GM12878 (cell line): ENCODE measurements around the gene HMCN1. TPM values are rescaled to one million over a fixed set of nuclear protein-coding genes. Genes with fewer than 3 reads are reported as not detected.

ENCODE experiments used
- ATAC-seq: fragments of 200-7000 bp; cut with Tn5 transposase; 3 replicates; pipeline ENCODE4 v1.9.1; 2020; ENCODE audit warnings: mild to moderate bottlenecking, moderate library complexity
- BruUV-seq: library from RNA; stranded (reverse); fragments of 400-500 nt; replicated peaks from 2 replicates; lab custom pipeline; 2021; lab: Mats Ljungman, UMichigan
- CTCF ChIA-PET: fragments of 300-600 bp; sonication (Branson Sonifier 250); formaldehyde crosslinking; extraction: SDS; loops from one replicate; lab custom pipeline; 2021; ENCODE audit warnings: inconsistent platforms; lab: Yijun Ruan, JAX
- POLR2A ChIA-PET: fragments of 350-600 bp; formaldehyde crosslinking; extraction: SDS; loops from one replicate; lab custom pipeline; 2021; ENCODE audit warnings: inconsistent platforms; lab: Charles Lee
- RAD21 ChIA-PET: fragments of 300-600 bp; sonication (Branson Sonifier 250); formaldehyde crosslinking; loops from one replicate; lab custom pipeline; 2023; ENCODE audit warnings: antibody characterized with exemption; ENCODE audit not compliant: unreplicated experiment; lab: Charles Lee
- SMC1A ChIA-PET: fragments of 300-600 bp; sonication (Branson Sonifier 250); formaldehyde crosslinking; loops from one replicate; lab custom pipeline; 2023; ENCODE audit not compliant: unreplicated experiment, uncharacterized antibody; lab: Charles Lee
- DNase-seq: peaks from one replicate; pipeline ENCODE4 v3.0.0-alpha.2; 2011; ENCODE audit warnings: low read depth, low spot score
- FAIRE-seq: peaks from 3 replicates; lab custom pipeline; 2011; peaks lifted over from hg19 to GRCh38; lab: Jason Lieb, UNC
- H2AFZ ChIP-seq: 2 replicates; pipeline ENCODE4 v1.6.0; 2011; ENCODE audit warnings: low read depth, low read length, control low read depth; ENCODE audit not compliant: control insufficient read depth
- H3K27ac ChIP-seq: 2 replicates; pipeline ENCODE4 v1.5.1; 2011; ENCODE audit warnings: control low read depth; ENCODE audit not compliant: control insufficient read depth, insufficient read depth
- H3K27me3 ChIP-seq, 2 experiments: replicated peaks in 1 of 2; 2 replicates each; pipeline versions ENCODE4 v1.6.0 to v1.6.1; 2011; ENCODE audit warnings: low read length in 1 of 2; ENCODE audit not compliant: control insufficient read depth in 2 of 2, insufficient read depth in 2 of 2
- H3K36me3 ChIP-seq, 2 experiments: 2 replicates each; pipeline ENCODE4 v1.5.1; 2011; ENCODE audit warnings: low read length in 1 of 2; ENCODE audit not compliant: control insufficient read depth in 2 of 2, insufficient read depth in 2 of 2
- H3K4me1 ChIP-seq: 2 replicates; pipeline ENCODE4 v1.6.1; 2011; ENCODE audit warnings: mild to moderate bottlenecking, low read length, moderate library complexity, mixed read lengths; ENCODE audit not compliant: control insufficient read depth, insufficient read depth
- H3K4me2 ChIP-seq: 2 replicates; pipeline ENCODE4 v1.6.0; 2011; ENCODE audit warnings: control low read depth; ENCODE audit not compliant: control insufficient read depth, insufficient read depth
- H3K4me3 ChIP-seq: fragments of 200-600 bp; sonication (generic); 2 replicates; pipeline ENCODE4 v1.5.1; 2016
- H3K79me2 ChIP-seq: 2 replicates; pipeline ENCODE4 v1.6.0; 2011; ENCODE audit warnings: low read length; ENCODE audit not compliant: control insufficient read depth, insufficient read depth
- H3K9ac ChIP-seq: 2 replicates; pipeline ENCODE4 v1.8.0; 2011; ENCODE audit warnings: low read length, control low read depth, mixed read lengths; ENCODE audit not compliant: control insufficient read depth, insufficient read depth
- H3K9me3 ChIP-seq: replicated peaks from 3 replicates; pipeline ENCODE4 v1.5.1; 2011; ENCODE audit warnings: mild to moderate bottlenecking, low read length; ENCODE audit not compliant: control insufficient read depth, insufficient read depth
- H4K20me1 ChIP-seq: 2 replicates; pipeline ENCODE4 v1.6.0; 2011; ENCODE audit not compliant: control insufficient read depth, insufficient read depth
- CHD1 ChIP-seq: IDR thresholded peaks from 2 replicates; pipeline ENCODE4 v1.6.1; 2012; ENCODE audit warnings: low read depth, low read length, improper control_type of control experiment
- CHD2 ChIP-seq: IDR thresholded peaks from 2 replicates; pipeline ENCODE4 v1.6.1; 2011; ENCODE audit warnings: low read depth, low read length, improper control_type of control experiment, borderline replicate concordance
- FOXK2 ChIP-seq: fragments of 450-650 bp; IDR thresholded peaks from 2 replicates; pipeline ENCODE4 v1.6.1; 2017; ENCODE audit warnings: mild to moderate bottlenecking, moderate library complexity
- NR2F1 ChIP-seq: fragments of 450-650 bp; conservative IDR thresholded peaks from 2 replicates; pipeline ENCODE4 v1.6.1; 2017; ENCODE audit warnings: mild to moderate bottlenecking
- SPI1 ChIP-seq: IDR thresholded peaks from 2 replicates; pipeline ENCODE4 v1.6.1; 2011; ENCODE audit warnings: low read depth, mild to moderate bottlenecking, low read length, moderate library complexity, borderline replicate concordance; ENCODE audit not compliant: insufficient read depth
- STAT1 ChIP-seq: fragments of 450-650 bp; conservative IDR thresholded peaks from 2 replicates; pipeline ENCODE4 v1.6.1; 2014; ENCODE audit warnings: antibody characterized with exemption, mild to moderate bottlenecking
- TCF7 ChIP-seq: IDR thresholded peaks from 2 replicates; pipeline ENCODE4 v1.6.1; 2014; ENCODE audit warnings: antibody characterized with exemption, borderline replicate concordance
- ZBTB11 ChIP-seq: fragments of 450-650 bp; formaldehyde crosslinking; IDR thresholded peaks from 2 replicates; pipeline ENCODE4 v1.5.0; 2022; ENCODE audit warnings: mild to moderate bottlenecking, missing genetic modification characterization
- ZSCAN29 ChIP-seq: fragments of 450-650 bp; IDR thresholded peaks from 2 replicates; pipeline ENCODE4 v1.6.1; 2017; ENCODE audit warnings: mild to moderate bottlenecking, moderate library complexity
- WGBS: methylation state at CpG from one replicate; pipeline ENCODE4 v1.1.6; 2016; ENCODE audit warnings: low lambda C conversion rate; ENCODE audit not compliant: insufficient replicate concordance, insufficient coverage; ENCODE audit errors: missing lambda C conversion rate; 5-methylcytosine and 5-hydroxymethylcytosine counted together
- in situ Hi-C: fragments of 300-500 bp; cut with MboI; formaldehyde crosslinking; loops from 9 replicates; pipeline ENCODE4 v1.14.3; 2018; ENCODE audit warnings: mixed read lengths
- intact Hi-C: fragments of 100-400 bp; cut with micrococcal nuclease; formaldehyde crosslinking; loops from one replicate; pipeline ENCODE4 v1.14.2; 2022; ENCODE audit not compliant: unreplicated experiment
- polyA plus RNA-seq, 11 experiments: library from polyadenylated mRNA; depleted of rRNA in 4 of 11; unstranded in 6 of 11; stranded (reverse) in 5 of 11; fragments of >200 nt; fragmentation: Nextera tagmentation in 4 of 11; fragmentation: Illumina TruSeq in 1 of 11; extraction: Ambion mirVana in 4 of 11; extraction: Trizol in 1 of 11; gene quantifications; 1 replicate in 1 of 11; 2 replicates in 10 of 11; pipeline versions ENCODE4 v1.2.1 to v1.2.3, GENCODE V29; 2011 to 2016; ENCODE audit warnings: inconsistent platforms in 2 of 11, missing spikeins in 2 of 11, low read depth in 1 of 11
- total RNA-seq, 4 experiments: library from RNA; depleted of rRNA in 3 of 4; stranded (reverse); fragments of >200 nt in 3 of 4; fragmentation: Illumina TruSeq in 1 of 4; extraction: Trizol in 1 of 4; gene quantifications; 2 replicates each; pipeline versions ENCODE4 v1.2.1 to v1.2.3, GENCODE V29; 2013 to 2021
- TF ChIP-seq, protein P1 (sequence below): fragments of 150-350 bp; IDR thresholded peaks from 2 replicates; pipeline ENCODE4 v1.6.1; 2014; ENCODE audit warnings: mild to moderate bottlenecking, low read depth, low read length
- TF ChIP-seq, protein P2 (sequence below): IDR thresholded peaks from 2 replicates; pipeline ENCODE4 v1.6.1; 2012; ENCODE audit warnings: improper control_type of control experiment, low read depth, low read length; ENCODE audit not compliant: insufficient replicate concordance
- TF ChIP-seq, protein P3 (sequence below): IDR thresholded peaks from 2 replicates; pipeline ENCODE4 v1.6.1; 2012; ENCODE audit warnings: low read depth, low read length, improper control_type of control experiment

HMCN1 gene
- total and polyA plus RNA-seq, 10 of the 15 experiments (the other 5 are each of a cell fraction or from before 2014, with no cell fraction given), result under 0.01 to 0.07 TPM; not detected in 8

- ATAC-seq, result no peak
- Histone ChIP-seq H3K9ac (no peak overlapping the region), H3K4me3 (no peak overlapping the region), H3K9me3 (no peaks in the 10 kb centered on the region; the same call in 2 of the 3 replicates)
- no peak for DNase-seq
- in situ Hi-C loops, result no loop called here
- TF ChIP-seq, protein P1, sequence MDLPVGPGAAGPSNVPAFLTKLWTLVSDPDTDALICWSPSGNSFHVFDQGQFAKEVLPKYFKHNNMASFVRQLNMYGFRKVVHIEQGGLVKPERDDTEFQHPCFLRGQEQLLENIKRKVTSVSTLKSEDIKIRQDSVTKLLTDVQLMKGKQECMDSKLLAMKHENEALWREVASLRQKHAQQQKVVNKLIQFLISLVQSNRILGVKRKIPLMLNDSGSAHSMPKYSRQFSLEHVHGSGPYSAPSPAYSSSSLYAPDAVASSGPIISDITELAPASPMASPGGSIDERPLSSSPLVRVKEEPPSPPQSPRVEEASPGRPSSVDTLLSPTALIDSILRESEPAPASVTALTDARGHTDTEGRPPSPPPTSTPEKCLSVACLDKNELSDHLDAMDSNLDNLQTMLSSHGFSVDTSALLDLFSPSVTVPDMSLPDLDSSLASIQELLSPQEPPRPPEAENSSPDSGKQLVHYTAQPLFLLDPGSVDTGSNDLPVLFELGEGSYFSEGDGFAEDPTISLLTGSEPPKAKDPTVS, result no peak
- TF ChIP-seq TCF7, result no peak
- TF ChIP-seq CHD1, result no peak
- TF ChIP-seq ZSCAN29, result no peak
- TF ChIP-seq FOXK2, result no peak
- TF ChIP-seq NR2F1, result no peak
- TF ChIP-seq CHD2, result no peak
- TF ChIP-seq, protein P2, sequence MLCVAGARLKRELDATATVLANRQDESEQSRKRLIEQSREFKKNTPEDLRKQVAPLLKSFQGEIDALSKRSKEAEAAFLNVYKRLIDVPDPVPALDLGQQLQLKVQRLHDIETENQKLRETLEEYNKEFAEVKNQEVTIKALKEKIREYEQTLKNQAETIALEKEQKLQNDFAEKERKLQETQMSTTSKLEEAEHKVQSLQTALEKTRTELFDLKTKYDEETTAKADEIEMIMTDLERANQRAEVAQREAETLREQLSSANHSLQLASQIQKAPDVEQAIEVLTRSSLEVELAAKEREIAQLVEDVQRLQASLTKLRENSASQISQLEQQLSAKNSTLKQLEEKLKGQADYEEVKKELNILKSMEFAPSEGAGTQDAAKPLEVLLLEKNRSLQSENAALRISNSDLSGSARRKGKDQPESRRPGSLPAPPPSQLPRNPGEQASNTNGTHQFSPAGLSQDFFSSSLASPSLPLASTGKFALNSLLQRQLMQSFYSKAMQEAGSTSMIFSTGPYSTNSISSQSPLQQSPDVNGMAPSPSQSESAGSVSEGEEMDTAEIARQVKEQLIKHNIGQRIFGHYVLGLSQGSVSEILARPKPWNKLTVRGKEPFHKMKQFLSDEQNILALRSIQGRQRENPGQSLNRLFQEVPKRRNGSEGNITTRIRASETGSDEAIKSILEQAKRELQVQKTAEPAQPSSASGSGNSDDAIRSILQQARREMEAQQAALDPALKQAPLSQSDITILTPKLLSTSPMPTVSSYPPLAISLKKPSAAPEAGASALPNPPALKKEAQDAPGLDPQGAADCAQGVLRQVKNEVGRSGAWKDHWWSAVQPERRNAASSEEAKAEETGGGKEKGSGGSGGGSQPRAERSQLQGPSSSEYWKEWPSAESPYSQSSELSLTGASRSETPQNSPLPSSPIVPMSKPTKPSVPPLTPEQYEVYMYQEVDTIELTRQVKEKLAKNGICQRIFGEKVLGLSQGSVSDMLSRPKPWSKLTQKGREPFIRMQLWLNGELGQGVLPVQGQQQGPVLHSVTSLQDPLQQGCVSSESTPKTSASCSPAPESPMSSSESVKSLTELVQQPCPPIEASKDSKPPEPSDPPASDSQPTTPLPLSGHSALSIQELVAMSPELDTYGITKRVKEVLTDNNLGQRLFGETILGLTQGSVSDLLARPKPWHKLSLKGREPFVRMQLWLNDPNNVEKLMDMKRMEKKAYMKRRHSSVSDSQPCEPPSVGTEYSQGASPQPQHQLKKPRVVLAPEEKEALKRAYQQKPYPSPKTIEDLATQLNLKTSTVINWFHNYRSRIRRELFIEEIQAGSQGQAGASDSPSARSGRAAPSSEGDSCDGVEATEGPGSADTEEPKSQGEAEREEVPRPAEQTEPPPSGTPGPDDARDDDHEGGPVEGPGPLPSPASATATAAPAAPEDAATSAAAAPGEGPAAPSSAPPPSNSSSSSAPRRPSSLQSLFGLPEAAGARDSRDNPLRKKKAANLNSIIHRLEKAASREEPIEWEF, result no peak
- TF ChIP-seq SPI1, result no peak
- no peak for TF ChIP-seq ZBTB11
- no peak for TF ChIP-seq STAT1
- TF ChIP-seq, protein P3, sequence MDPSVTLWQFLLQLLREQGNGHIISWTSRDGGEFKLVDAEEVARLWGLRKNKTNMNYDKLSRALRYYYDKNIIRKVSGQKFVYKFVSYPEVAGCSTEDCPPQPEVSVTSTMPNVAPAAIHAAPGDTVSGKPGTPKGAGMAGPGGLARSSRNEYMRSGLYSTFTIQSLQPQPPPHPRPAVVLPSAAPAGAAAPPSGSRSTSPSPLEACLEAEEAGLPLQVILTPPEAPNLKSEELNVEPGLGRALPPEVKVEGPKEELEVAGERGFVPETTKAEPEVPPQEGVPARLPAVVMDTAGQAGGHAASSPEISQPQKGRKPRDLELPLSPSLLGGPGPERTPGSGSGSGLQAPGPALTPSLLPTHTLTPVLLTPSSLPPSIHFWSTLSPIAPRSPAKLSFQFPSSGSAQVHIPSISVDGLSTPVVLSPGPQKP, result no peak
- TF ChIP-seq, all 136 proteins: peak for 0
- WGBS, result 45% methylated on average over 2 of the region's 2 CpGs
- ChIA-PET RAD21 (no interaction called here), POLR2A (no interaction called here), SMC1A (no interaction called here), CTCF (no interaction called here)
- H3K27me3 ChIP-seq, result 0 out of 4 replicates have a peak, but pooled peaks cover 0 to 2% of the 10 kb centered on the region in 2 experiments
- no peak for FAIRE-seq
- no peak overlapping the region for H3K27ac ChIP-seq
- H3K4me1 ChIP-seq, result 0 out of 2 replicates have a peak, but pooled peaks cover 3% of the 10 kb centered on the region
- no TSS peak for BruUV-seq
- no peaks in the 10 kb centered on the region for H3K79me2 ChIP-seq
- no peak overlapping the region for H2AFZ ChIP-seq
- intact Hi-C loops, result no loop called here
- no peaks in the 10 kb centered on the region for H3K36me3 ChIP-seq
- no peak overlapping the region for H3K4me2 ChIP-seq
- no peaks in the 10 kb centered on the region for H4K20me1 ChIP-seq
Measured at GRCh38 chr1:186193224-186193623, 459.0 kb downstream of the HMCN1 start.
